ENCODE results near the gene CAB39. TPM values are rescaled to one million over a fixed set of nuclear protein-coding genes. Genes with fewer than 3 reads are reported as not detected.

CAB39 gene
- polyA plus RNA-seq, 1 donor from 2014 or later, result 118 TPM

DNA sequence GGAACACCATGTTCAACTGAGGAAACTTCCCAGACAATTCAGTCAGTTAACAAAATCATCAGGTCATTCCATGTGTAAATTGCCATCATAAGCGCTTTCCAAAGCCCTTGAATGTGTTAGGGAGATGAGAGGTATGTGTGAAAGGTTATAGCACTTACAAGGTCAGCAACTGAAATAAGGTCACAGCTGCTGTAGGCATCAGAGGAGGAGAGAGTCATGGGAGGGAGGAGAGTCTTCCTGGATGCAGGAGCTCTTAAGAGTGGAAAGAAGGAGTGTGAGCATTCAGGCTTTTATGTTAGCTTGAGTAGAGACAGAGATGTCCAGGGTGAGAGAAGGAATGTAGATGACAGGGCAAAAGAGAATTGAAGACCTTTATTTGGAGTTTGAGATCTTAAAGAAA, 67.0 kb downstream of the CAB39 start:
- peaks cover 7% of the 10 kb centered on the region for H3K36me3 ChIP-seq (ENCODE audit: insufficient read depth, low read length)
- H3K4me2 ChIP-seq (ENCODE audit: low read length), result no peak overlapping the region
- no peaks in the 10 kb centered on the region for H3K9me3 ChIP-seq (ENCODE audit: low read length)
- no peak overlapping the region for H3K27ac ChIP-seq (ENCODE audit: low read length)
- TF ChIP-seq TAF1 (IDR thresholded peaks at IDR 0.05; ENCODE audit: low read depth) (no peak), RAD21 (conservative IDR thresholded peaks at IDR 0.05) (no peak), POLR2AphosphoS5 (IDR thresholded peaks at IDR 0.05) (no peak), MXI1 (conservative IDR thresholded peaks at IDR 0.05; ENCODE audit: poor library complexity, severe bottlenecking) (no peak), EP300 (conservative IDR thresholded peaks at IDR 0.05; ENCODE audit: poor library complexity, severe bottlenecking) (no peak)
- TF ChIP-seq, protein P1, sequence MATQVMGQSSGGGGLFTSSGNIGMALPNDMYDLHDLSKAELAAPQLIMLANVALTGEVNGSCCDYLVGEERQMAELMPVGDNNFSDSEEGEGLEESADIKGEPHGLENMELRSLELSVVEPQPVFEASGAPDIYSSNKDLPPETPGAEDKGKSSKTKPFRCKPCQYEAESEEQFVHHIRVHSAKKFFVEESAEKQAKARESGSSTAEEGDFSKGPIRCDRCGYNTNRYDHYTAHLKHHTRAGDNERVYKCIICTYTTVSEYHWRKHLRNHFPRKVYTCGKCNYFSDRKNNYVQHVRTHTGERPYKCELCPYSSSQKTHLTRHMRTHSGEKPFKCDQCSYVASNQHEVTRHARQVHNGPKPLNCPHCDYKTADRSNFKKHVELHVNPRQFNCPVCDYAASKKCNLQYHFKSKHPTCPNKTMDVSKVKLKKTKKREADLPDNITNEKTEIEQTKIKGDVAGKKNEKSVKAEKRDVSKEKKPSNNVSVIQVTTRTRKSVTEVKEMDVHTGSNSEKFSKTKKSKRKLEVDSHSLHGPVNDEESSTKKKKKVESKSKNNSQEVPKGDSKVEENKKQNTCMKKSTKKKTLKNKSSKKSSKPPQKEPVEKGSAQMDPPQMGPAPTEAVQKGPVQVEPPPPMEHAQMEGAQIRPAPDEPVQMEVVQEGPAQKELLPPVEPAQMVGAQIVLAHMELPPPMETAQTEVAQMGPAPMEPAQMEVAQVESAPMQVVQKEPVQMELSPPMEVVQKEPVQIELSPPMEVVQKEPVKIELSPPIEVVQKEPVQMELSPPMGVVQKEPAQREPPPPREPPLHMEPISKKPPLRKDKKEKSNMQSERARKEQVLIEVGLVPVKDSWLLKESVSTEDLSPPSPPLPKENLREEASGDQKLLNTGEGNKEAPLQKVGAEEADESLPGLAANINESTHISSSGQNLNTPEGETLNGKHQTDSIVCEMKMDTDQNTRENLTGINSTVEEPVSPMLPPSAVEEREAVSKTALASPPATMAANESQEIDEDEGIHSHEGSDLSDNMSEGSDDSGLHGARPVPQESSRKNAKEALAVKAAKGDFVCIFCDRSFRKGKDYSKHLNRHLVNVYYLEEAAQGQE (IDR thresholded peaks at IDR 0.05; ENCODE audit: borderline replicate concordance), result no peak
- no peaks in the 10 kb centered on the region for H3F3A ChIP-seq (ENCODE audit: insufficient read depth, low read length, poor library complexity, severe bottlenecking)
- peaks cover 6% of the 10 kb centered on the region for H3K79me2 ChIP-seq (replicated peaks; ENCODE audit: insufficient read depth, low read length)
- H4K20me1 ChIP-seq (ENCODE audit: insufficient read depth), result no peaks in the 10 kb centered on the region
- no peaks in the 10 kb centered on the region for H3K27me3 ChIP-seq (ENCODE audit: insufficient read depth, low read depth, low read length)
- H3K9me2 ChIP-seq (ENCODE audit: insufficient read depth, low read length), result no peaks in the 10 kb centered on the region
- no peak overlapping the region for H3K9ac ChIP-seq (ENCODE audit: low read length)
- no peak overlapping the region for H3K4me3 ChIP-seq (ENCODE audit: low read length)
- H2AFZ ChIP-seq (ENCODE audit: low read depth, low read length), result no peak overlapping the region

DNA sequence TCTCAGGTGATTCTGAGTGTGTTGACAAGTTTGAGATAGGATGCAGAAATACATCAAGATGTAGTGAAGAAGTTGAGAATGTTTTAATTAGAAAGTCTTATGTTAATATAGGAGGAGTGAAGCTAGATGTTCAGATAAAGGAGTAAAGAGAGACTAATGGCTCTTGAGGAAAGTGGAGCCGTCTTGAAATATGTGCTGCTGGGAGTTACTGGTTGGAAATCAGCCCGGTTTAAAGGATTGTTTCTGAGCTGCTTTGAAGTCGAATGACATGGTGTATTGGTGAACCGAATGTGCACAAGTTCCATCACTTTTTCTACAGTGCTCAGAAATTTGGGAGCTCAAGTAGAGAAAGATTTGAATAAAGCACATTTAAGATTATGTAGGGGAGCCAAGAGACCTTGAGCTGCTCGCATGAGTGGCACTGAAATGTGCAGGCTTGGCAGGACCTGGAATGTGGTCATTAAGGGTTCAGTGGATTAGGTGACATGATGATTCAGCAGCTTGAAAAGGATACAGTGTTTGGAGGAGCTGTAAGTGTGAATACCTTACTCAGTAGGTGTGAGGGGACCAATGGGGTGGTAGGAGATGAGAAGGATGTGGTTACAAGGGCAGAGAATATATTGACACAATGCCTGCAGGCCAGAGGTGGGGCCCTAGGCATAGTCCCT, 68.6 kb downstream of the CAB39 start:
- peaks cover 6% of the 10 kb centered on the region for H3K36me3 ChIP-seq (ENCODE audit: insufficient read depth, low read length)
- no peaks in the 10 kb centered on the region for H3F3A ChIP-seq (ENCODE audit: insufficient read depth, low read length, poor library complexity, severe bottlenecking)
- H3K9me3 ChIP-seq (ENCODE audit: low read length), result no peaks in the 10 kb centered on the region
- no peaks in the 10 kb centered on the region for H4K20me1 ChIP-seq (ENCODE audit: insufficient read depth)
- no peaks in the 10 kb centered on the region for H3K27me3 ChIP-seq (ENCODE audit: insufficient read depth, low read depth, low read length)
- TF ChIP-seq, protein P2, sequence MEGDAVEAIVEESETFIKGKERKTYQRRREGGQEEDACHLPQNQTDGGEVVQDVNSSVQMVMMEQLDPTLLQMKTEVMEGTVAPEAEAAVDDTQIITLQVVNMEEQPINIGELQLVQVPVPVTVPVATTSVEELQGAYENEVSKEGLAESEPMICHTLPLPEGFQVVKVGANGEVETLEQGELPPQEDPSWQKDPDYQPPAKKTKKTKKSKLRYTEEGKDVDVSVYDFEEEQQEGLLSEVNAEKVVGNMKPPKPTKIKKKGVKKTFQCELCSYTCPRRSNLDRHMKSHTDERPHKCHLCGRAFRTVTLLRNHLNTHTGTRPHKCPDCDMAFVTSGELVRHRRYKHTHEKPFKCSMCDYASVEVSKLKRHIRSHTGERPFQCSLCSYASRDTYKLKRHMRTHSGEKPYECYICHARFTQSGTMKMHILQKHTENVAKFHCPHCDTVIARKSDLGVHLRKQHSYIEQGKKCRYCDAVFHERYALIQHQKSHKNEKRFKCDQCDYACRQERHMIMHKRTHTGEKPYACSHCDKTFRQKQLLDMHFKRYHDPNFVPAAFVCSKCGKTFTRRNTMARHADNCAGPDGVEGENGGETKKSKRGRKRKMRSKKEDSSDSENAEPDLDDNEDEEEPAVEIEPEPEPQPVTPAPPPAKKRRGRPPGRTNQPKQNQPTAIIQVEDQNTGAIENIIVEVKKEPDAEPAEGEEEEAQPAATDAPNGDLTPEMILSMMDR (IDR thresholded peaks at IDR 0.05; ENCODE audit: poor library complexity, severe bottlenecking), result no peak
- TF ChIP-seq RAD21 (conservative IDR thresholded peaks at IDR 0.05) (no peak), TAF1 (IDR thresholded peaks at IDR 0.05; ENCODE audit: low read depth) (no peak), EZH2 (IDR thresholded peaks at IDR 0.05; ENCODE audit: borderline replicate concordance, insufficient read depth, low read length, poor library complexity, severe bottlenecking) (no peak), POLR2AphosphoS5 (IDR thresholded peaks at IDR 0.05) (no peak), MXI1 (conservative IDR thresholded peaks at IDR 0.05; ENCODE audit: poor library complexity, severe bottlenecking) (no peak), EP300 (conservative IDR thresholded peaks at IDR 0.05; ENCODE audit: poor library complexity, severe bottlenecking) (no peak), SMC3 (conservative IDR thresholded peaks at IDR 0.05; ENCODE audit: poor library complexity) (no peak)
- TF ChIP-seq, protein P1 (IDR thresholded peaks at IDR 0.05; ENCODE audit: borderline replicate concordance), result no peak
- H3K27ac ChIP-seq (ENCODE audit: low read length), result no peak overlapping the region
- no peaks in the 10 kb centered on the region for H3K9me2 ChIP-seq (ENCODE audit: insufficient read depth, low read length)
- H2AFZ ChIP-seq (ENCODE audit: low read depth, low read length), result no peak overlapping the region
- H3K4me3 ChIP-seq (ENCODE audit: low read length), result no peak overlapping the region
- no peak overlapping the region for H3K4me2 ChIP-seq (ENCODE audit: low read length)
- peaks cover 10% of the 10 kb centered on the region for H3K79me2 ChIP-seq (replicated peaks; ENCODE audit: insufficient read depth, low read length)
- H3K9ac ChIP-seq (ENCODE audit: low read length), result no peak overlapping the region

All from neural cell (in vitro differentiated cells).